ENCODE measurements around the gene ATF5.

The ATF5 gene

GRCh38 chr19:49929121-49929610 lies at the start of gene ATF5, which contains the start of gene NUP62:
ATF5 (plus strand) TSS chr19:49929205; CDS start chr19:49930851, 1,646 bp downstream.
NUP62 (minus strand) TSS chr19:49929504; CDS start chr19:49909807, 19,697 bp downstream.
- H3K27ac ChIP-seq: peak within 1 kb of the TSS; percentile 89
- no peak for DNase-seq (ENCODE audit: low read depth, low spot score)

DNA sequence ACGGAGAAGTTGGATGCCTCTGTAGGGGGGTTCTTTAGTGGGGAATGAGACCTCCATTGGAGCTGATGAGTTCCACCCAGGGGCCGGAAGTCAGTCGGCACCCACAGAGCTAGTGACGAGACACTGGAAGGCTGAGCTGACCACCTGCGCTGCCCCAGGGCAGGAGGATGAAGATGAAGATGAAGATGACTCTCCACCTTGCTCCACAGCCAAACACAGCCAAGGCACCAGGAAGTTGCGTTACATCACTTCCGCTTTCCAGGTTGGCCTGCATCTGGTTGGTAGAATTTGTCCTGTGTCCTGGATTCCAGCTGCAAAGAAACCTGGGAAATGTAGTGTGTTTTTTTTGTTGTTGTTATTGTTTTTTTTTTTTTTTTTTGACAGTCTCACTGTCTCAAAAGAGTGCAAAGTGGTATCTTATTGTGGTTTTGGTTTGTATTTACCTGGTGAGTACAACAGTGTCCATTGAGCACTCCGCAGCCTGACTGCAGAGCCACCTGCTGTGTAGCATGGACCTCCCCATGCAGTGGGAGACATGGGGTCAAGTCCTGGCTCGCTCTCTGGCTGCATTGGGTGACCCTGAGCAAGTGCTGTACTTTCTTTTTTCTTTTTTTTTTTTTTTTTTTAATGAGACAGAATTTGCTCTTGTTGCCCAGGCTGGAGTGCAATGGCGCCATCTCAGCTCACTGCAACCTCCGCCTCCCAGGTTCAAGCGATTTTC lies 49.6 kb upstream of the ATF5 start:
- no peak for DNase-seq (ENCODE audit: low read depth, low spot score)
- no peak overlapping the region for H3K27ac ChIP-seq

DNA sequence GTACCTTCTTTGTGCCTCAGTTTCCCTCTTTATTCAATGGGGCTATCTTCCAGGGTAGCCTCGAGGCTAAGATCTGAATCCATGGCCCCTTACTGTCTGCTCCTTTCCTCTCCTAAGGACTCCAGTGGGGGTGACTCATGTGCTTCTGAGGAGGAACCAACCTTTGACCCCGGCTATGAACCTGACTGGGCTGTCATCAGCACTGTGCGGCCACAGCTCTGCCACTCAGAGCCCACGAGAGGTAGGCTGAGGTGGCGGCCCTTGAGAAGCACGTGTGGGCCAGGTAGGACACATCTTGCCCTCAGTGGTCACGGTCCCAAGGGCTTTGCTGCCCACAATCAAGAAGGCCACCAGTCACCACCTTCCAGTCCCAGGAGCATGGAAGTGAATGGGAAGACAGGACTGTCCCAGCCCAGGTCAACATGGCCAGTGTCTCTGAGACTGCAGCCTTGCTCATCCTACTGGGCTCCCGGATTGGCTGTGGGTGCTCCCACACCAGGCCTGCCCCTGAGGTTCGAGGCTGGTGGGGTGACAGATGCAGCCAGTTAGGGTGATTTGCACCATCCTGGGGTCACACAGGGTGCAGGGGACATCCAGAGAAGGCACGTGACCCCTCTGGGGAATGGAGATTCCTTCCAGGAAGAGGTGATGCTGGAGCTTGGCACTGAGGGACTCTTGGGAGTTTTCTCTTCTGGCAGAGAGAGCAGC lies 48.7 kb upstream of the ATF5 start:
- H3K27ac ChIP-seq: no peak overlapping the region
- DNase-seq (ENCODE audit: low read depth, low spot score): no peak

- H3K27ac ChIP-seq: no peak overlapping the region
- no peak for DNase-seq (ENCODE audit: low read depth, low spot score)
Observed at GRCh38 chr19:49881186-49881585, 47.8 kb upstream of the ATF5 start.

GRCh38 chr19:49881672-49882394 lies 47.2 kb upstream of the ATF5 start:
- H3K27ac ChIP-seq: no peak overlapping the region
- no peak for DNase-seq (ENCODE audit: low read depth, low spot score)

- no peak overlapping the region for H3K27ac ChIP-seq
- no peak for DNase-seq (ENCODE audit: low read depth, low spot score)
Observed at GRCh38 chr19:49882643-49883042, 46.4 kb upstream of the ATF5 start.

DNA sequence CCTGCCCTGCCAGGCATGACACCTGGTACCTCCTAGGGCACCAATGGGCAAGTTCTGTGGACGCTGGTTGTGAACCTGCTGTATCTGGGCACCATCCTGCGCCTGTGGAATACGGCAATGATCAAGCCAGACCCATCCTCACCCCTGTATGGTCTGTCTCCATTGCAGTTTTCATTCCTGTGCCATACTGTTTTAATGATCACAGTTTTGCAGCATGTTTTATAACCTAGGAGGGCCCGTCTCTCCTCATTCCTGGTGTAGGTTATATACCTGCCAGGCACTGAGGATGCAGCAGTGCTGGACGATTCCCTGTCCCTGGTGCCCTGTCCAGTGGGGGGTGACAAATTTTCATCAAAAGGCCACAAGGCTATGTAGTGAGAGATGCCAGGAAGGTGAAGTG lies 45.9 kb upstream of the ATF5 start:
- no peak for DNase-seq (ENCODE audit: low read depth, low spot score)
- no peak overlapping the region for H3K27ac ChIP-seq

DNA sequence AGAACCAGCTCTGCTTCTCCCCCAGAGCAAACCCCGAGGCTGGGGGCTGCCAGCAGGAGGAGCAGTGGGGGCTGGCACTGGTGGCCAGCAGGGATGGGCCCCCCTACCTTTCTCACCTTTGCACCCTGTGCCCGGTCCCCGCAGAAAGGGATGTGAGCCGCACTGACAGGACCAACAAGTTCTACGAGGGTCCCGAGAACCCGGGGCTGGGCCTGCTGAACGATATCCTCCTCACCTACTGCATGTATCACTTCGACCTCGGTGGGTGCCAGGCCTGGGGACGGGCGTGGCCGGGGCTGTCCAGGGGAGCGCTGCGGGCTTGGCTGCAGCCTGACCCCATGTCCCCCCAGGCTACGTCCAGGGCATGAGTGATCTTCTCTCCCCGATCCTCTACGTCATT lies 44.9 kb upstream of the ATF5 start:
- DNase-seq (ENCODE audit: low read depth, low spot score): no peak
- no peak overlapping the region for H3K27ac ChIP-seq

- no peak overlapping the region for H3K27ac ChIP-seq
- DNase-seq (ENCODE audit: low read depth, low spot score): no peak
Observed at GRCh38 chr19:49884760-49885159, 44.2 kb upstream of the ATF5 start.

DNA sequence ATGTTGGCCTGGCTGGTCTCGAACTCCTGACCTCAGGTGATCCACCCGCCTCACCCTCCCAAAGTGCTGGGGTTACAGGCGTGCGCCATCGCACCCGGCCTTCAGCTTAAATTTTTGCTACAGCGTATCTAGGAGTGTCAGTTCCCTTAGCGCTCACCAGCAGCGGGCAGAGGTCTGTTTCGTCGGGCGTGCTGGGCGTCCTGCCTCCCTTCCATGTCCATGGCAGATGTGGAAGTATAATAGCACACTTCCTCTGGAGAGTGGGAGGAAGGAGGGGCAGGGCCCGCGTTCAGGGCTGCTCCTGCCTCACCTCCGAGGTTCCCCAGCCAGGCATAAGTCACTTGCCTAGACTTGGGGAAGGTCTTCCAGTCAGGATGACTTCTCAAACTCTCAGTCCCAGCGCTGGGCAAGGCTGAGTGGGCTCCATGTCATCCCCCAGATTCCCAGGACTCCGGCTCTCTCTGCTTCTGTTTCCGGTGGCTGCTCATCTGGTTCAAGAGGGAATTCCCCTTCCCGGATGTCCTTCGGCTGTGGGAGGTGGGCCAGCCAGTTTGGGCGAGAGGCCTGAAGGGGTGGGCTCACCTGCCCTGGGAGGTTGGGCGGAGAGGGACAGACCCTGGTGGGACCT lies 41.9 kb upstream of the ATF5 start:
- DNase-seq (ENCODE audit: low read depth, low spot score): no peak
- H3K27ac ChIP-seq: no peak overlapping the region

- no peak for DNase-seq (ENCODE audit: low read depth, low spot score)
Observed at GRCh38 chr19:49887665-49888509, 41.1 kb upstream of the ATF5 start.

DNA sequence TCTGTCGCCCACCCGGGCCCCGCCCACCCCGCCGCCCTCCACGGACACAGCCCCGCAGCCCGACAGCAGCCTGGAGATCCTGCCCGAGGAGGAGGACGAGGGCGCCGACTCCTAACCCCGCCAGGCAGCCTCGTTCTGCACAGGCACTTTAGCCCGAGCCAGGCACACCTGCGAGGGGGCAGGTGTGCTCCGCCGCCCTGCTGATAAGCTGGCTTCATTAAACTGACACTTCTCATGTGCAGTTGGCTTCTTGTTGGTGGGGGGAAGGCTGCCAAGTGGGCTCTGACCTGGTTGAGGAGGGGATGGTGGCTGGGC lies 40.5 kb upstream of the ATF5 start:
- DNase-seq (ENCODE audit: low read depth, low spot score): no peak
- H3K27ac ChIP-seq: no peak overlapping the region

More at GRCh38 chr19:49887665-49888509, 41.1 kb upstream of the ATF5 start:
- H3K27ac ChIP-seq: no peak overlapping the region

GRCh38 chr19:49889038-49889686 lies 39.8 kb upstream of the ATF5 start:
- no peak overlapping the region for H3K27ac ChIP-seq
- no peak for DNase-seq (ENCODE audit: low read depth, low spot score)

- no peak for DNase-seq (ENCODE audit: low read depth, low spot score)
- no peak overlapping the region for H3K27ac ChIP-seq
Observed at GRCh38 chr19:49889687-49890348, 39.2 kb upstream of the ATF5 start.

DNA sequence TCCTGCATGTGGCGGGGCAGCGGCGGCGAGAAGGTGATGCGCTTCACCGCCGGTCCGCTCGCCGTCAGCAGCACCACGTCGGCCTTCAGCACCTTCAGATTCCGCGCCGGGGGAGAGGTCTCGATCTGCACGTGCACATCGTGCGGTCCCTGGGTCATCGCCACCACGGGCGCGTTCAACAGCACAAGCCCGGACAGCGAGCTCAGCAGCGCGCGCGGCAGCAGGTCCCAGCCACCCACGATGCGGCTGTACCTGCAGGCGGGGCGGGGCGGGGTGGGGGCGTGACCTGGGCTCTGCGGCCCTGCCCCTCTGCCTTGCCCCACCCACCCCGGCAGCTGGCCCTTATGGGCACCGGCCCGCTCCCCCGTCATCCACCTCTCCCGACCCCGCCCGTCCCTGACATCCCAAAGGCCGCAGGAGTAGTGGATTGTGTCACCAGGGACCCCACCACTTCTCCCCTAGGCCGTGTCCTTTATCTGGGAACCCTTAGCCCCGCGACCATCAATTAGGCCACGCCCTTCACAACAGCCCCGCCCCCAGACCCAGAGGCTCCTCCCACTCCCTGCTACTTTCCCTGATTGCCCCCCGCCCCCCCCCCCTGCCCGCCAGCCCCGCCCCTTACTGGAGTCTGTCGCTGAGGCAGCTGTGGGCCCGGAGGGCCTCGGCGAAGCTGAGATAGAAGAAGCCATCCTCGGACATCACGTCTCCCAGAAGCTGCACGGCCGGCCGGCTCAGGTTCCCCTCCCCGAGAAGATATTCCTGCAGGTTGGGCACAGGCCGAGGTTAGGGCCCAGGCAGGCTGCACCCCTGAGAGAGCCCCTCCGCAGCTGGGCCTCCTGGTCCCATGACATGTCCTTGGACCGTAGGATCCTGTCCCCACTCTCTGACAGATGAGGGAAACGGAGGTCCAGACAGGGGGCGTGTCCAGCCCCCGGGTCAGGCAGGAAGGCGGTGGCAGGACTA lies 38.4 kb upstream of the ATF5 start:
- no peak overlapping the region for H3K27ac ChIP-seq

DNA sequence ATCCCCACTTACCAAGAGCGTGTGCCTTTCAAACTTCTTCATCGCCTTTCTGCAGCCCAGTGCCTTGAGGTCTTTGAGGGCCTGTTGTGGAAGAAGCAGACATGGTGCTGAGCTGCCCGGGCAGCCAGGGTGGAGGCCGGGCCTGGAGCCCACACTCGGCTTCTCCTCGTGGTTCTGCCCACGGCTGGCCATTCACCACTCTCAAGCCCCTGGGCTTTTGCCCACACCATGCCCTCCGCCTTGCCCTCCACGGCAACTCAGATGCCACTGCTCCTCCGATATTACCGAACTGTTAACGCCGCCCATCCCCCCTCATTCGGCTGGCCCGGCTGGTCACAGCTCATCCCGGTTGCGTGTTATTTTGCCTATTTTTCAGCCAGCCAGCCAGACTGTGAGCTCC lies 37.6 kb upstream of the ATF5 start:
- H3K27ac ChIP-seq: no peak overlapping the region
- DNase-seq (ENCODE audit: low read depth, low spot score): no peak

More for the DNA sequence above, 38.4 kb upstream of the ATF5 start:
- no peak for DNase-seq (ENCODE audit: low read depth, low spot score)

GRCh38 chr19:49892716-49893115 lies 36.3 kb upstream of the ATF5 start:
- DNase-seq (ENCODE audit: low read depth, low spot score): no peak
- H3K27ac ChIP-seq: no peak overlapping the region
